ENCODE data around the gene VAV2.
A peak's percentile ranks its signal among the peaks of the same experiment; 100 is the strongest.

Gene VAV2

GRCh38 chr9:133850161-133850560, 142.0 kb downstream of the VAV2 start:
- intact Hi-C loops (cut with micrococcal nuclease) = no loop called here
- no peak overlapping the region for H3K27ac Mint-ChIP-seq

GRCh38 chr9:133849110-133849670, 142.9 kb downstream of the VAV2 start:
- H3K27ac Mint-ChIP-seq = no peak overlapping the region
- H3K4me3 Mint-ChIP-seq = no peak overlapping the region
- no peaks in the 10 kb centered on the region for H3K27me3 Mint-ChIP-seq
- no peaks in the 10 kb centered on the region for H3K9me3 Mint-ChIP-seq
- intact Hi-C loops (cut with micrococcal nuclease) = no loop called here
- peaks cover 45% of the 10 kb centered on the region for H3K4me1 Mint-ChIP-seq (ENCODE audit: low read depth)
- peaks cover 25% of the 10 kb centered on the region for H3K36me3 Mint-ChIP-seq (ENCODE audit: low read depth)

More at GRCh38 chr9:133850161-133850560, 142.0 kb downstream of the VAV2 start:
- H3K27me3 Mint-ChIP-seq = no peaks in the 10 kb centered on the region
- peaks cover 45% of the 10 kb centered on the region for H3K4me1 Mint-ChIP-seq (ENCODE audit: low read depth)
- H3K4me3 Mint-ChIP-seq = no peak overlapping the region
- H3K36me3 Mint-ChIP-seq (ENCODE audit: low read depth) = peaks cover 25% of the 10 kb centered on the region
- H3K9me3 Mint-ChIP-seq = no peaks in the 10 kb centered on the region

- Mint-ChIP-seq H3K9me3 (no peaks in the 10 kb centered on the region), H3K36me3 (ENCODE audit: low read depth) (peaks cover 25% of the 10 kb centered on the region), H3K4me1 (ENCODE audit: low read depth) (peaks cover 45% of the 10 kb centered on the region), H3K4me3 (no peak overlapping the region), H3K27ac (no peak overlapping the region), H3K27me3 (no peaks in the 10 kb centered on the region)
- intact Hi-C loops (cut with micrococcal nuclease) = no loop called here
Observed at GRCh38 chr9:133848471-133849109, 143.5 kb downstream of the VAV2 start.

GRCh38 chr9:133846483-133847090, 145.5 kb downstream of the VAV2 start:
- intact Hi-C loops (cut with micrococcal nuclease) = no loop called here

GRCh38 chr9:133845440-133845839, 146.7 kb downstream of the VAV2 start:
- intact Hi-C loops (cut with micrococcal nuclease) = no loop called here
- Mint-ChIP-seq H3K4me1 (ENCODE audit: low read depth) (peaks cover 56% of the 10 kb centered on the region), H3K27ac (peak overlapping the region; percentile 88), H3K27me3 (no peaks in the 10 kb centered on the region), H3K9me3 (no peaks in the 10 kb centered on the region), H3K4me3 (peak overlapping the region; percentile 73), H3K36me3 (ENCODE audit: low read depth) (peaks cover 13% of the 10 kb centered on the region)

More at GRCh38 chr9:133846483-133847090, 145.5 kb downstream of the VAV2 start:
- Mint-ChIP-seq H3K4me3 (no peak overlapping the region), H3K9me3 (no peaks in the 10 kb centered on the region), H3K4me1 (ENCODE audit: low read depth) (peaks cover 54% of the 10 kb centered on the region), H3K27me3 (no peaks in the 10 kb centered on the region), H3K27ac (peak overlapping the region; percentile 88), H3K36me3 (ENCODE audit: low read depth) (peaks cover 22% of the 10 kb centered on the region)

GRCh38 chr9:133844881-133845410, 147.2 kb downstream of the VAV2 start:
- peak overlapping the region; percentile 73 for H3K4me3 Mint-ChIP-seq
- H3K9me3 Mint-ChIP-seq = no peaks in the 10 kb centered on the region
- H3K36me3 Mint-ChIP-seq (ENCODE audit: low read depth) = peaks cover 13% of the 10 kb centered on the region
- no peaks in the 10 kb centered on the region for H3K27me3 Mint-ChIP-seq
- H3K4me1 Mint-ChIP-seq (ENCODE audit: low read depth) = peaks cover 61% of the 10 kb centered on the region
- intact Hi-C loops (cut with micrococcal nuclease) = no loop called here
- H3K27ac Mint-ChIP-seq = peak overlapping the region; percentile 88

- H3K27me3 Mint-ChIP-seq = no peaks in the 10 kb centered on the region
- peak overlapping the region; percentile 88 for H3K27ac Mint-ChIP-seq
- no peaks in the 10 kb centered on the region for H3K9me3 Mint-ChIP-seq
- H3K4me1 Mint-ChIP-seq (ENCODE audit: low read depth) = peaks cover 65% of the 10 kb centered on the region
- H3K4me3 Mint-ChIP-seq = peak overlapping the region; percentile 73
- intact Hi-C loops (cut with micrococcal nuclease) = no loop called here
- peaks cover 13% of the 10 kb centered on the region for H3K36me3 Mint-ChIP-seq (ENCODE audit: low read depth)
Observed at GRCh38 chr9:133844398-133844784, 147.7 kb downstream of the VAV2 start.

GRCh38 chr9:133843751-133844397, 148.2 kb downstream of the VAV2 start:
- H3K4me3 Mint-ChIP-seq = peak overlapping the region; percentile 73
- peaks cover 71% of the 10 kb centered on the region for H3K4me1 Mint-ChIP-seq (ENCODE audit: low read depth)
- H3K27ac Mint-ChIP-seq = peak overlapping the region; percentile 88
- H3K36me3 Mint-ChIP-seq (ENCODE audit: low read depth) = peaks cover 12% of the 10 kb centered on the region
- intact Hi-C loops (cut with micrococcal nuclease) = no loop called here
- H3K27me3 Mint-ChIP-seq = no peaks in the 10 kb centered on the region
- H3K9me3 Mint-ChIP-seq = no peaks in the 10 kb centered on the region

GRCh38 chr9:133843250-133843649, 148.9 kb downstream of the VAV2 start:
- Mint-ChIP-seq H3K36me3 (ENCODE audit: low read depth) (peaks cover 5% of the 10 kb centered on the region), H3K4me1 (ENCODE audit: low read depth) (peaks cover 72% of the 10 kb centered on the region), H3K4me3 (no peak overlapping the region), H3K27ac (peak overlapping the region; percentile 88), H3K9me3 (no peaks in the 10 kb centered on the region), H3K27me3 (no peaks in the 10 kb centered on the region)
- intact Hi-C loops (cut with micrococcal nuclease) = no loop called here

- Mint-ChIP-seq H3K27me3 (no peaks in the 10 kb centered on the region), H3K36me3 (ENCODE audit: low read depth) (peaks cover 3% of the 10 kb centered on the region), H3K9me3 (no peaks in the 10 kb centered on the region), H3K27ac (peak overlapping the region; percentile 88), H3K4me3 (no peak overlapping the region), H3K4me1 (ENCODE audit: low read depth) (peaks cover 72% of the 10 kb centered on the region)
- intact Hi-C loops (cut with micrococcal nuclease) = no loop called here
Observed at GRCh38 chr9:133842721-133843227, 149.3 kb downstream of the VAV2 start.

- no peaks in the 10 kb centered on the region for H3K27me3 Mint-ChIP-seq
- no peak overlapping the region for H3K4me3 Mint-ChIP-seq
- H3K4me1 Mint-ChIP-seq (ENCODE audit: low read depth) = peaks cover 72% of the 10 kb centered on the region
- H3K36me3 Mint-ChIP-seq (ENCODE audit: low read depth) = no peaks in the 10 kb centered on the region
- no peak overlapping the region for H3K27ac Mint-ChIP-seq
- H3K9me3 Mint-ChIP-seq = no peaks in the 10 kb centered on the region
- intact Hi-C loops (cut with micrococcal nuclease) = no loop called here
Observed at GRCh38 chr9:133842174-133842573, 149.9 kb downstream of the VAV2 start.

GRCh38 chr9:133841167-133841812, 150.8 kb downstream of the VAV2 start:
- Mint-ChIP-seq H3K4me1 (ENCODE audit: low read depth) (peaks cover 72% of the 10 kb centered on the region), H3K27me3 (no peaks in the 10 kb centered on the region), H3K27ac (peak overlapping the region; percentile 58), H3K9me3 (no peaks in the 10 kb centered on the region), H3K4me3 (no peak overlapping the region), H3K36me3 (ENCODE audit: low read depth) (no peaks in the 10 kb centered on the region)
- intact Hi-C loops (cut with micrococcal nuclease) = no loop called here

- H3K9me3 Mint-ChIP-seq = no peaks in the 10 kb centered on the region
- H3K36me3 Mint-ChIP-seq (ENCODE audit: low read depth) = no peaks in the 10 kb centered on the region
- peak overlapping the region; percentile 4 for H3K4me3 Mint-ChIP-seq
- intact Hi-C loops (cut with micrococcal nuclease) = no loop called here
- H3K27me3 Mint-ChIP-seq = no peaks in the 10 kb centered on the region
- peaks cover 58% of the 10 kb centered on the region for H3K4me1 Mint-ChIP-seq (ENCODE audit: low read depth)
- H3K27ac Mint-ChIP-seq = peak overlapping the region; percentile 58
Observed at GRCh38 chr9:133839822-133840329, 152.2 kb downstream of the VAV2 start.

Measured in dendritic cell treated with granulocyte-macrophage colony-stimulating factor and Interleukin-4, amounts not matched to agents 40 ng/mL and 50 ng/mL, for 4 days (primary cell).